ENCODE results near the gene RANBP2. TPM values are rescaled to one million over a fixed set of nuclear protein-coding genes. Genes with fewer than 3 reads are reported as not detected.
A peak's percentile ranks its signal among the peaks of the same experiment; 100 is the strongest.
"Not testable (repeated sequence)": the region's sequence is repeated elsewhere in the genome, so short reads cannot be mapped to it uniquely, and the experiment has no call there.

The RANBP2 gene
- polyA plus RNA-seq (2012; ENCODE audit: missing spikeins) = 21.6 TPM

- DNase-seq (ENCODE audit: insufficient read length) (peak; percentile 75), FAIRE-seq (peak; percentile 93)
- TF ChIP-seq POLR2A (IDR thresholded peaks at IDR 0.05; ENCODE audit: low read depth, low read length) (peak; percentile 94), TAF1 (IDR thresholded peaks at IDR 0.05; ENCODE audit: borderline replicate concordance, low read depth, low read length) (peak; percentile 84), POLR2AphosphoS5 (IDR thresholded peaks at IDR 0.05; ENCODE audit: low read depth, low read length) (peak; percentile 95)
Measured at GRCh38 chr2:108719149-108720044, at the start of gene RANBP2. RANBP2 (plus strand) TSS chr2:108719482; CDS start chr2:108719607, 125 bp downstream.

DNA sequence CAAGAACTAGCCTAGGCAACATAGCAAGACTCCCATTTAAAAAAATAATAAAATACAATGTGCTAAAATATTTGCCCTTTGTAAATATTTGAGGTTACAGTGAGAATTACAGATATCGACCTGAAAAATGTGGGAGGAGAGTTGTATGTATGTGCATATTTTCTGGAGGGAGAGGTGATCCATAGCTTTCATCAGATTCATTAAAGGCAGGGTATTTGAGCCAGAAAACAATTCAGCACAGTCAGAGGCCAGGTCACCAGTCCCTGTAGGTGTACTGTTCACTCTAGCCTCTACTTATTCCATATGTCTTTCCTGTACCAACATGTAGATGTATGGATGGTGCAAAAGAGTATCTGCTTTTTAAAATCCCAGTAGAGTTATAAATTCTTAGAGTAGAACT lies 49.0 kb upstream of the RANBP2 start:
- DNase-seq (ENCODE audit: insufficient read length); FAIRE-seq: not testable (repeated sequence)

DNA sequence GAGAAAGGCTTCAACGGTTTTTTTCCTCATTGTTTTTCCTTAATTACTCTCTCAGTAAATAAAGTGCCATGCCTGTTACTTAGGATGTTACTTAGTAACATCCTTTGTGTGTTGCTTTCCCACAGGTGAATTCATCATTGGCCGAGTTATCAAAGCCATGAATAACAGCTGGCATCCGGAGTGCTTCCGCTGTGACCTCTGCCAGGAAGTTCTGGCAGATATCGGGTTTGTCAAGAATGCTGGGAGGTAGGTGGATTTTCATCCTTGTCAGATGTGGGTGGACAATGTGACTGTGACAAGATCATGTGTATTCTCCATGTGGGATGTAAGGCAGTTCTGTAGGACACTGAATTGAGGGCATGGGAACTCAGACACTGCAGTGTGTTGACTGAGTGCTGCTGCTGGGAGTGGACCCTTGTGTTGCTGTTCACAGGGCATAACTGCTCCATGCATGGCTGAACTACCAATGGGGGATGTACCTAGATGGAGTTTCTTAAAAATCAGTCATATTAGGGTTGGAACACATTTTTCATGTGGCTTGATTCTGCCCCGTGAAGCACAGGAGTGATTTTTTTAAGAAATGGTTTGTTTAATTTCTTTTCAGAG lies 47.0 kb upstream of the RANBP2 start:
- not testable (repeated sequence) for DNase-seq (ENCODE audit: insufficient read length); FAIRE-seq

- not testable (repeated sequence) for DNase-seq (ENCODE audit: insufficient read length); FAIRE-seq
Measured at GRCh38 chr2:108676522-108676921, 42.8 kb upstream of the RANBP2 start.

DNA sequence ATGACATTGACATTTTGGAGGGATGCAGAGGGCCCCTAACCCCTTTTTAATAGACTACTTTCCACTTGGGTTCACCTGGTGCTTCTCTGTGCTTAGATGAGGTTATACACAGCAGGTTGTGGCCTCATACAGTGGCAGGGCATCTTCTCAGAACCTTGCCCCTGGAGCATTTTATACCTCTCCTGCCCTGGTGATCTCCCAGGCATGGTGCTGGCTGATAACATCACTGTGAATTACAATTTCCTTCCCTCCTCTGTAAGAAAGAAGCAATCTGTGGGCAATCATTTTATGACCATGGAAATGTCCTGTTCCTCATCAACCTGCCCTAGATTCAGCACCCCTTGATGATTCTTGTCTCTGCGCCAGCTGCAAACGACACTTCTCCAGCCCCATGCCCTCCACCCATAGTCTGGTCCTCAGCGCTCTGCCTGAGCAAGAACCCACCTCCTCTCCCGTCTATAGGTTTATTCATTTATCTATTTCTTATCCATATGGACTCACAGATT lies 42.0 kb upstream of the RANBP2 start:
- DNase-seq (ENCODE audit: insufficient read length); FAIRE-seq: not testable (repeated sequence)

DNA sequence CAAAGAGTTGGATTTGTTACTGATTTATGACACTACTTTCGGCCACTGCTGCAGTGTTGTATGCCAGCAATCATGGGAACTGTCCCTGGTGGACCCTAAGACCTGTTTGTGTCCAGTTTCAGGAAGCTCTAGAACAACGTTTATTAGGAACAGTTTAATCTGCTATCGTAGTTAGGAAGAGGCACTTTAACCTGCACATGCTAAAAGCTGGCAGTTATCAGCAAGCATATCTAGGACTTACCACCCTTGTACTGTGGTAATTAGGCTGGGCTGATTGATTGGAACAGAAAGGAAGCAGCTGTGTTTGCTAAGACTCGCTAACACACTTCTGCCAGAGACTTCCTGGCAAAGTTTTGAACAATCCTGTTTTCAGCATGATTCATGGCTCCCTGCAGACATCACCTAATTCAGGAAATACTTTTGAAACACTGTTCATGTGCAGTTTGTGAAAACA lies 41.1 kb upstream of the RANBP2 start:
- FAIRE-seq; DNase-seq (ENCODE audit: insufficient read length): not testable (repeated sequence)

DNA sequence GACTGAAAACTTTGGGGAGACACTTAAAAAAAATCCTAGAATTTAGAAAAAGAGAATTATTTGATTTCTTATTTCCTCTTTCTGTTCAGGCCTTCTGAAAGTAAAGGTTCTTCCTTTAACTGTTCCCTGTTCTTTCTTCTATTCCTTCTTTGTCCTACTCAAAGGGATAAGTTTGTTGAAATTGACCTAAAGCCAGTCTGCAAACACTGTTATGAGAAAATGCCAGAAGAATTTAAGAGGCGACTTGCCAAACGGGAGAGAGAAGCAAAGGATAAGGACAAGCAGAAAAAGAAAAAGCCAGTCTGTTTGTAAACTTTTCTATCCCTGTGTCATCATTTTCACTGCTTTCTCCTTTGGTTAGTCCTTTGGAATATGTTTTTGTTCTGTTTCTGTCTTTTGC lies 38.5 kb upstream of the RANBP2 start:
- FAIRE-seq = not testable (repeated sequence)

DNA sequence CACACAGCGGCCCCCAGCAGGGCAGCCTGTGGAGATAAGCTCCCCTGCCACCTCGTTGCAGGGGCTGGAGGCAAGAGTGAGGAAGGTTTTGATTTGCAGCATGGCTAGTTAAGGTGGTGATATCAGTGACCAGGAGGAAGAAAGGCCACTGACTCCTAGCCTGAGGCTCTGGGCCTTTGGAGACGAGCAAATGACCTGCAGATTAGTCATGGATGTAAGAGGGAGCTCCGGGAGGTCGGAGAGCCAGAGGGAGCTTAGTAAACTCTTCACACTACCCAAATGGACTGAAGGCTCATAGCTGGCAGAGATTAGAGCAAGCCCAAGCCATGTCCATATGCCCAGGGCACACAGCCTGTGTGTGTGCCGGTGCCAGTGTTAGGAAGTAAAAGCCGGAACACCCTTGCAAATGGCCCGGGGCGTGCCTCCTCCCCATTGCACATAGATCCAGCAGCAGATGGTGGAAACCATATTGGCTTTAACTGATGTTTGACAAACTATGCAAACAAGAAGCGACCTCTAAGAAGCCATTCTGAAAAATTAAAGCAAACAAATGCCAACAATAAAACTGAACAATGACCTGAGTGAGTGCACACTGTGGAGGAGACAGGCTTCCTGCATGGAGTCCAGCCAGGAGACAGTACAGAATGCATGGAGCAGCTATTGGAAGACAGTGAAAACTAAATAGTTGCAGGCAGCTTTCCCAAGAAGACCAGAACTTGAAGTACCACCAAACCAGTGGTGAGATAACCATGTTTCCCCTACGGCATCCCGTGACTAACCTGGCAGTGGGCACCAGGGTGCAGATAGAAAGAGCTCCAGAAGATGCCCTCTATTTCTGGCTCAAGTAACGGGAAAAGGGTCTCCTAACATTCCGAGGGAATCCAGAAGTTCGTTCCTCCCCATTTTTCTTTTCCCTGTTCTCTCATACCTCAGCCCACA lies 30.2 kb upstream of the RANBP2 start:
- not testable (repeated sequence) for DNase-seq (ENCODE audit: insufficient read length); FAIRE-seq

More for the DNA sequence above, 38.5 kb upstream of the RANBP2 start:
- not testable (repeated sequence) for DNase-seq (ENCODE audit: insufficient read length)

DNA sequence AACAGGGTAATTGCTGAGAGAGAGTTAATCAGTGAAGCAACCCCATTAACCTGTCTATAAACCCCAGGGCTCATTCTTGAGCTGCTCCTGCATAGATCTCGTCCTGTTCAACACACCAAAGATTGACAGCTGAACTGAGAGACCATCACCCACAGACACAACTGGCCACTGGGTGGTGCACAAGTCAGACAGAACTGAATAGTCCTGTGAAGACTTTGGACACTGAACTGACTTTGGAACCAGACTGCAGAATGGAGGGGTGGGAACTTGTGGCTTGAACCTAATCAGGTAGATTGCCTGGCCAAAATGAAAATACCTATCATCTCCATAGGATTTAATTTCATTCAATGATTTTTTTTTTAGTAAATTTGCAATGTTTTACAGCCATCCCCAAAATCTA lies 29.3 kb upstream of the RANBP2 start:
- not testable (repeated sequence) for FAIRE-seq; DNase-seq (ENCODE audit: insufficient read length)

DNA sequence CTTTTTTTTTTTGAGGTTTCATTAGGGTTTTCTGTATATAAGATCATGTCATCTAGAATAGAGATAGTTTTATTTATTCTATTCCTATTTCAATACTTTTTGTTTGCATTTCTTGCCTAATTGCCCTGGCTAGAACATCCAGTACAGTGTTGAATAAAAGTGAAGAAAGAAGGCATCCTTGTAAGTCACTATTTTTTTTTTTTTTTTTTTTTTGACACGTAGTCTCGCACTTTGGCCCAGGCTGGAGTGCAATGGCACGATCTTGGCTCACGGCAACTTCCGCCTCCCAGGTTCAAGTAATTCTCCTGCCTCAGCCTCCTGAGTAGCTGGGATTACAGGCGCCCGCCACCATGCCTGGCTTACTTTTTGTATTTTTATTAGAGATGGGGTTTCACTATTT lies 27.8 kb upstream of the RANBP2 start:
- TF ChIP-seq POLR2AphosphoS5 (IDR thresholded peaks at IDR 0.05; ENCODE audit: low read depth, low read length) = no peak
- no peak for TF ChIP-seq TAF1 (IDR thresholded peaks at IDR 0.05; ENCODE audit: borderline replicate concordance, low read depth, low read length)
- TF ChIP-seq POLR2A (IDR thresholded peaks at IDR 0.05; ENCODE audit: low read depth, low read length) = no peak
- DNase-seq (ENCODE audit: insufficient read length) (no peak), FAIRE-seq (no peak)

DNA sequence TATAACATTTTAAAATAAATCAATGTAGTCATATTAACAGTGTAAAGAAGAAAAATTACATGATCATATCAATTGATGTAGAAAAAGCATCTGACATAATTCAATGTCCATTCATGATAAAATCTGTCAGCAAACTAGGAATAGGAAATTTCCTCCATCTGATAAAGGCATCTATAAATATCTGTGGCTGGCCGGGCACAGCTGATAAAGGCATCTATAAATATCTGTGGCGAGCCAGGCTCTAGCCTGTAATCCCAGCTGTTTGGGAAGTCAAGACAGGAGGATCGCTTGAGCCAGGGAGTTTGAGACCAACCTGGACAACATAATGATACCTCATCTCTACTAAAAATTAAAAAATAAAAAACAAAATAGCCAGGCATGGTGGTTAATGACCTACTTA lies 18.1 kb upstream of the RANBP2 start:
- TF ChIP-seq TAF1 (IDR thresholded peaks at IDR 0.05; ENCODE audit: borderline replicate concordance, low read depth, low read length) = no peak
- TF ChIP-seq POLR2A (IDR thresholded peaks at IDR 0.05; ENCODE audit: low read depth, low read length) = no peak
- TF ChIP-seq POLR2AphosphoS5 (IDR thresholded peaks at IDR 0.05; ENCODE audit: low read depth, low read length) = no peak
- DNase-seq (ENCODE audit: insufficient read length) (no peak), FAIRE-seq (no peak)

GRCh38 chr2:108701806-108702205 lies 17.5 kb upstream of the RANBP2 start:
- TF ChIP-seq POLR2AphosphoS5 (IDR thresholded peaks at IDR 0.05; ENCODE audit: low read depth, low read length) (no peak), POLR2A (IDR thresholded peaks at IDR 0.05; ENCODE audit: low read depth, low read length) (no peak), TAF1 (IDR thresholded peaks at IDR 0.05; ENCODE audit: borderline replicate concordance, low read depth, low read length) (no peak)
- no peak for DNase-seq (ENCODE audit: insufficient read length)
- FAIRE-seq = no peak

DNA sequence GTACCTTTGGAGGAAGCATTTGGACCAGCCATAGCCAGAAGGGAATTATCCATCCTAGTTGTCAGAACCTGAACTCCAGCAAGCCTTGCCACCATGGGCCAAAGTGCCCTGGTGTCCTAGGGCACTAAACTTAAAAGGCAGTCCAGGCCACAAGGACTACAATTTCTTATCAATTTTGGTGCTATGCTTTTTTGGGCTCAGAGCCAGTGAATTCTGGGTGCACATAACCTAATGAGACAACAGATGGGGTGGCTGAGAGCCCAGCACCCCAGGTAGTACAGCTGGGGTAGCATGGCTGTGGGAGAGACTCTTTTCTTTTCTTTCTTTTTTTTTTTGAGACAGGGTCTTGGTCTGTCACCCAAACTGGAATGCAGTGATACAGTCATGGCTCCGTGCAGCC lies 14.4 kb upstream of the RANBP2 start:
- TF ChIP-seq TAF1 (IDR thresholded peaks at IDR 0.05; ENCODE audit: borderline replicate concordance, low read depth, low read length) (no peak), POLR2A (IDR thresholded peaks at IDR 0.05; ENCODE audit: low read depth, low read length) (no peak), POLR2AphosphoS5 (IDR thresholded peaks at IDR 0.05; ENCODE audit: low read depth, low read length) (no peak)
- FAIRE-seq = no peak
- no peak for DNase-seq (ENCODE audit: insufficient read length)
